GM21717 (cell line): ENCODE results near the gene EXOC3L2.

Experiments used
- ATAC-seq: cut with Tn5 transposase; IDR thresholded peaks from one replicate; pipeline ENCODE4 v1.9.1; 2021; ENCODE audit warnings: mild to moderate bottlenecking, moderate library complexity; ENCODE audit not compliant: unreplicated experiment

Gene EXOC3L2

GRCh38 chr19:45222724-45223123 lies 22.5 kb downstream of the EXOC3L2 start:
- no peak for ATAC-seq

GRCh38 chr19:45218911-45219743 lies 26.1 kb downstream of the EXOC3L2 start:
- no peak for ATAC-seq

DNA sequence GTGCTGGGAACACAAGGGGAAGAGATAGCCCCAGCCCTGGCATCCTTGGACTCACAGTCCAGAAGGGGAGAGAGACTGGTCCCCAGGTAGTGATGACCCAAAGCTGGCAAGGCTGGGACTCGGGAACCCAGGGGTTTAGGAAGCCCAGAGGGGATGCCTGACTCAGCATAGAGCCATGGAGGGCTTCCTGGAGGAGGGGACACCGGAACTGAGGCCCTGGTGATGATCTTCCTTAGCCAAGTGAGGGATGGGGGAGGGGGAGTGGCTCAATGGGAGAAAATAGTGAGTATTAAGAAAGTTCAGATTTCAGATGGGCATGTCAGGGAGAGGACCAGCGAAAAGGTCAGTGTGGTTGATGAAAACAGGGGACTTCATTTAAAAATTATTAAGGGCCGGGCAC lies 26.8 kb downstream of the EXOC3L2 start:
- no peak for ATAC-seq

DNA sequence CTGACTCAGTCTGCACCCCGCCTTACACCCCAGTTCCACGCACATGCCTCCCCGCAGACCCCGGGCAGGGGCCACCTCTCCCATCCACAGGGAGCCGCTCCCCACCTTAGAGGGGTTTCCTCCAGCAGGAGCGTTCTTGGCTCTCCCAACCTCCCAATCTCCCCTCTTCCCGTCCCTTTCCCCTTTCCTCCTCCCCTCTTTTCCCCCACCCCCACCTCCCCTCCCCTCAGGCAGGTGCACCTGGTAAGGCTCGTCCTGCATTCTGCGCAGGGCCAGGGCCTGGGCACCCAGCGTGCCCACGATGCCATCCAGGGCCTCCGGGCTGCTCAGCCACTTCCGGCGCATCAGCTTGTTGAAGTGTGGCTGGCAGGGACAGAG lies 27.3 kb downstream of the EXOC3L2 start:
- no peak for ATAC-seq

- no peak for ATAC-seq
Observed at GRCh38 chr19:45217193-45217956, 27.8 kb downstream of the EXOC3L2 start.

DNA sequence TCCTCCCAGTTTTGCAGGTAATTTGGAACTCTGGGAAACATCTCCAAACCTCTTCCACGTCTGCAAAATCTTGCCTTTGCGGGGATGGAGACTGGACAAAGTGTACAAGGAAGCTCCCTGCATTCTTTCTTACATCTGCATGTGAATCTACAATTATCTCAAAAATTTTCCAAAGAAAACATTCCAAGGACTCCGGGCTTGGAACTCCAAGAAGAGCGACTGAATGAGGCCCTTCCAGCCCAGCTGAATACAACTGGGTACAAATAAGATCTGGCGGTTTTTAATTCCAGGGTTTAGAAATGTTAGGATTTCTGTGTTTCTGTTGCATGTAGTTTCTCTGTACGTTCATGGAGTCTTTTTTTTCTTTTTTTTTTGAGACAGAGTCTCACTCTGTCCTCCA lies 28.5 kb downstream of the EXOC3L2 start:
- ATAC-seq: no peak

DNA sequence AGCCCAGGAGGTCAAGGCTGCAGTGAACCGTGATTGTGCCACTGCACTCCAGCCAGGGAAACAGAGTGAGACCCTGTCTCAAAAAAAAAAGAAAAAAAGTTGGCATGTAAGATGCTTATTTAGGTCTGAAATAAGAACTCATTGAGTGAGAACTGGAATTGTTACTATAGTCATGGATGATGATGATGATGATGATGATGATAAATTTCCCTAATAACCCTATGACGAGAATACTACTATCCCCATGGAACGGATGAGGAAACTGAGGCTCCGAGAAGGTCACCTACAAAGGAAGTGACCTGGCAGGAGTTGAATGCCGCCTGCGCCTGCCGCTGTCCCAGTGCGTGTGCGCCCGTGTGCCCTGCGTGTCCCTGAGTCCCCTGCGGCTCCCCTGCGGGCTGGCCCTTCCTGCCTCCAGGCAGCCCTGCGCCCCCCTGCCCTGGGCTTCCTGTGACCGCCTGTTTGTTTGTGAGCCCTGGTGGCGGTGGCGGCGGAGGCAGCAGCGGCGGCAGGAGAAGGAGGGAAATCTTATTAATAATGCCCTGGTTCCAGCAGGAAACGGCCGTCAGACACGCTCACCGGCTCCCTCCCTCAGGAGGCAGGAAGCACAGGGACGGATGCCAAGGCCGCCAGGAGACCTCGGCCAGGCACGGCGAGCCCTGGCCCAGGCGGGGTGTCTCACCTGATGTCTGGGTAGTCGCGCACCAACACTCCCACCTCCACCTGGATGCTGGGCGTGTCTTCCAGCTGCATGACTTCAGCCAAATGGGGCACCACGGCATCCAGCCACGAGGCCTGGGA lies 29.6 kb downstream of the EXOC3L2 start:
- no peak for ATAC-seq

- ATAC-seq: no peak
Observed at GRCh38 chr19:45213031-45213430, 32.2 kb downstream of the EXOC3L2 start.

- ATAC-seq: no peak
Observed at GRCh38 chr19:45211751-45212381, 33.3 kb downstream of the EXOC3L2 start.

GRCh38 chr19:45206328-45206727 lies 38.9 kb downstream of the EXOC3L2 start:
- no peak for ATAC-seq

- no peak for ATAC-seq
Observed at GRCh38 chr19:45205810-45206209, 39.4 kb downstream of the EXOC3L2 start.

GRCh38 chr19:45202637-45203036 lies 42.6 kb downstream of the EXOC3L2 start:
- ATAC-seq: no peak

- ATAC-seq: no peak
Observed at GRCh38 chr19:45200568-45200967, 44.6 kb downstream of the EXOC3L2 start.

GRCh38 chr19:45195764-45196163 lies 49.4 kb downstream of the EXOC3L2 start:
- ATAC-seq: no peak

DNA sequence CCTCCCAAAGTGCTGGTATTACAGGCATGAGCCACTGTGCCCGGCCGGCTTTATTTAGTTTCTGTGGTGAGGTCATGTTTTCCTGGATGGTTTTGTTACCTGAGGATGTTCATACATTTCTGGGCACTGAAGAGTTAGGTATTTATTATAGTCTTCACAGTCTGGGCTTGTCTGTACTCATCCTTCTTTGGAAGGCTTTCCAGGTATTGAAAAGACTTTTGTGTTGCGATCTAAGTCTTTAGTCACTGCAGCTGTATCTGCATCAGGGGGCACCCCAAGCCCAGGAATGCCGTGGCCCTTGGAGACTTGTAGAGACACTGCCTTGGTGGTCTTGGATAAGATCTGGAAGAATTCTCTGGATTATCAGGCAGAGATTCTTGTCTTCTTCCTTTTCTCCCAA lies 53.8 kb downstream of the EXOC3L2 start:
- no peak for ATAC-seq

DNA sequence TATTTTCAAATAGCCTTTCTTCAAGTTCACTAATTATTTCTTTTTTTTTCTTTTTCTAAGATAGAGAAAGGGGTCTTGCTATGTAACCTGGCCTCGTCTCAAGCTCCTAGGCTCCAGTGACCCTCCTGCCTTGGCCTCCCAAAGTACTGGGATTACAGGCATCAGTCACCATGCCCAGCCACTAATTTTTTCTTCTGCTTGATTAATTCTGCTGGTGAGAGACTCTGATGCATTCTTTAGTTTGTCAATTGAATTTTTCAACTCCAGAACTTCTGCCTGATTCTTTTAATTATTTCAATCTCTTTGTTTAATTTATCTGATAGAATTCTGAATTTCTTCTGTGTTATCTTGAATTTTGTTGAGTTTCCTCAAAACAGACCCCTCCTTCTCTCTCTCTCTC lies 55.2 kb downstream of the EXOC3L2 start:
- no peak for ATAC-seq

DNA sequence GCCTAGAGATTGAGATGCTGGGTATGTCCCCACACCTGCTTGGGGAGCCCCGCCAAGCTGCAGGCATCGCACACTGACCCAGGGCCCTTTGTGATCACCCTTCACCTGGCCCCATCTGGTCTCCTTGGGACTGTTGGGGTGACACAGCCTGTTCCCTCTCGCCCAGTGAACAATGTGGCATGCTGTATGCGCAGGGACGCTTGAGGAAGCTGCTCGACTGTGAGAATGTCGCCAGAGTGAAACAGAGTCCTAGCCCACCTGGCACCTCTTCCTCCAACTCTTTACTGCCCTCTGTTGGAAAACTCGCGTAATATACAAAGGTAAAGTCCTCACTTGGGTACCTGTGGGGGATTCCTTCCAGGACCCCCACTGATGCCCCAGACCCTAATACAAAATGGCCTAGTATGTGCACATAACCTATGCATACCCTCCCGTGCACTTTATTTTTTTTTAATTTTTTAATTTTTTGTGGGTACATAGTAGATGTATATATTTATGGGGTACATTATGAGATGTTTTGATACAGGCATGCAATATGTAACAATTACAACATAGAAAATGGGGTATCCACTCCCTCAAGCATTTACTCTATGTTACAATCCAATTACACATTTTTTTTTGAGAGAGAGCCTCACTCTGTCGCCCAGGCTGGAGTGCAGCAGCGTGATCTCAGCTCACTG lies 57.6 kb downstream of the EXOC3L2 start:
- no peak for ATAC-seq

DNA sequence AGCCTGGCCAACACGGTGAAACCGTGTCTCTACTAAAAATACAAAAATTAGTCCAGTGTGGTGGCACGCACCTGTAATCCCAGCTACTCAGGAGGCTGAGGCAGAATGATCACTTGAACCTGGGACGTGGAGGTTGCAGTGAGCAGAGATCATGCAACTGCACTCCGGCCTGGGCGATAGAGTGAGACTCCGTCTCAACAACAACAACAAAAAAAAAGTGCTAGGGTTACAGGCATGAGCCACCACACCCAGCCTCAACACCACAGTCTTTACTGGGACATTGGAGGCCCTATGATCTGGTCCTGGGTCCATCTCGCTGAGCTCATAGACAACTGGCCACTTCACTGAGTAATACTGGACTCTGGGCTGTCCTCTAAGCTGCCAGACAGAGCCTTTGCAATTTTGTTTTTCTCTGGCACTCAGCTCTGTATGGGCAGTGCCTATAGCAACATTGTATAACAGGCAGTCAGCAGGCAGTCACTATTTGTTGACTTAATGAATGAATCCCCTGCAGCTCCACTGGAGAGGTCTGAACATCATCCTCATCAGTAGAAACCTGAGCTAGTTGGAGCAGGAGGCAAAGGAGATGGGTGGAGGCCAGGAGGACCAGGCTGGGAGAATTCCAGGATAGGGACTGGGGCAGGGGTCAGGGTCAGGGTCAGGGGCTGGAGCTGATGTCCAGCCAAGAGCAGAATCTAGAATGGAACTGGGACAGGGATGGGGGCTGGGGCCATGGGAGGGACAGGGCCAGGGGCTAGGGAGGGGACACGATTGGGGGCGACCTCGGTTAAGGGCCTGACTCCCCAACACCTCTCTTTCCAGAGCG lies 58.5 kb downstream of the EXOC3L2 start:
- no peak for ATAC-seq

DNA sequence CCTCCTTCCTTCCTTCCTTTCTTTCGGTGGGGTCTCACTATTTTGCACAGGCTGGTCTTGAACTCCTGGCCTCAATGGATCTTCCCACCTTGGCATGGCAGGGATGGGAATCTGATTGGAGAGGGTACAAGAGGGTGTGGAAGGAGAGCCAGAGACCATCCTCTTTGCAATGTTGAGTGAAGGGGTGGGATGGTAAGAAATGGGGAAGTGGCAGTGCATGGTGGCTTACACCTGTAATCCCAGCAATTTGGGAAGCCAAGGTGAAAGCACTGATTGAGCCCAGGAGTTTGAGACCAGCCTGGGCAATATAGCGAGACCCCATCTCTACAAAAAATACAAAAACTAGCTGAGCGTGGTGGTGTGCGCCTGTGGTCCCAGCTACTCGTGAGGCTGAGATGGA lies 61.1 kb downstream of the EXOC3L2 start:
- no peak for ATAC-seq

DNA sequence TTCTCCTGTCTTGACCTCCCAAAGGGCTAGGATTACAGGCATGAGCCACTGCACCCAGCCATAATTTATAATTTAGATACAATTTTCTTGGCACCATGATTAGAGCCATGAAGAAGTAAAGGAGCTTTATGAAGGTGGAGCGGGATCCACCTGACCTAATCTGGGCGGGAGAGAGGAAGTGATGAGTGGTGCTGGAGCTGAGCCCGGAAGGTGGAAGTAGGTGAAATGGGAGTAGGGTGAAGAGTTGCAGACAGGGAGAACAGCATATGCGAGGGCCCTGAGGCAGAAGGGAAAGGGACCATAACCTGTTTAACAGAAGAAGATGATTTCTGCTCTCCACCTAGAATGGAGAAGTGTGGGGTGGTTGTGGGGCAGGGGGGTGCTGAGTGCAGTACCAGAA lies 62.4 kb downstream of the EXOC3L2 start:
- no peak for ATAC-seq
